Right ventricle myocardium superior (tissue), 1 donor: ENCODE data around the gene GRIP2. TPM values are rescaled to one million over a fixed set of nuclear protein-coding genes. Genes with fewer than 3 reads are reported as not detected.

ENCODE experiments used
- ATAC-seq: fragments of 200-7000 bp; cut with Tn5 transposase; one replicate; pipeline ENCODE4 v1.9.1; 2020; ENCODE audit warnings: mild to moderate bottlenecking; ENCODE audit not compliant: poor library complexity
- DNase-seq: peaks from one replicate; pipeline ENCODE4 v3.0.0-alpha.2; 2020
- intact Hi-C: fragments of 100-400 bp; cut with DNase I; formaldehyde crosslinking; loops from one replicate; pipeline ENCODE4 v1.11.2; 2022
- total RNA-seq: library from RNA; stranded (reverse); fragmentation: NEBNext Ultra II Directional; extraction: Animal tissue kit (Norgen Biotek cat#: 25700); gene quantifications from one replicate; pipeline ENCODE4 v1.2.1, GENCODE V29; 2021
- donor health status: DM: no; HTN: yes; CAD: no; lungs with severe emphysema.

Gene GRIP2
- total RNA-seq, 1 donor from 2014 or later = 40.1 TPM

DNA sequence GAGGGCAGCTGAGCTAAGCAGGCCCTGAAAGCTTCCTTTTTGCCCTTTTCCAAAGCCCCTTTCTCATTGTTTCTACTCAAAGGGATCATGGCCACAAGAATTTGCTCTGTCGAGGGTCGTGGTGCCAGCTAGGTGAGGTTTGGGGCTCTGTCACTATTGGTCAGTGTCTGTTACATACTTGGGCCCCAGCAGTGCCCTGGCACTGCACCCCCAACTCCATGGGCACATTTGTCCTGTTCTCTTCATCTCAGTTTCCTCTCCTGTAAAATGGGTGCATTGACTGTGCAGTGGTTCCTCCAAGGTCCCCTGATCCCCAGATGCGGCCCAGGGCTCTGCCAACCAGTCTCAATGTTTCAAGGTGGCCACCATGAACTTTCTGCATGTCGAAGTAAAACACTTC is 75.6 kb downstream of the GRIP2 start:
- no peak for ATAC-seq
- intact Hi-C loops = no loop called here

DNA sequence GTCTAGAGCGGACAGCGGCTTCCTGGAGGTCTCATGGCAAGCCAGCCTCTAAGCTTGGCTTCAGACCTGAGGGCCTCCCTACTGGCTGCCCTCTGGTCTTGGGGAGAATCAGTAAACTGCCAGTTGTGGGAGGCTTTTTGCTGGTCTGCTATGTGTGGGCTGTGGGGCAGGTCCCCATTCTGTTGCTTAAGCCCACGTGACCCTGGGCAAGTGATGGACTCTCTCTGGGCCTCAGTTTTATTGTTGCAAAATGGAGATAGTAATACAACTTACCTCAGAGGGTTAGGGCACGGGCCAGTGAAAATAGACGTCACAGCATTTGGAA is 76.0 kb downstream of the GRIP2 start:
- intact Hi-C loops = no loop called here
- DNase-seq = no peak
- ATAC-seq = no peak

More for the DNA sequence above, 75.6 kb downstream of the GRIP2 start:
- no peak for DNase-seq

DNA sequence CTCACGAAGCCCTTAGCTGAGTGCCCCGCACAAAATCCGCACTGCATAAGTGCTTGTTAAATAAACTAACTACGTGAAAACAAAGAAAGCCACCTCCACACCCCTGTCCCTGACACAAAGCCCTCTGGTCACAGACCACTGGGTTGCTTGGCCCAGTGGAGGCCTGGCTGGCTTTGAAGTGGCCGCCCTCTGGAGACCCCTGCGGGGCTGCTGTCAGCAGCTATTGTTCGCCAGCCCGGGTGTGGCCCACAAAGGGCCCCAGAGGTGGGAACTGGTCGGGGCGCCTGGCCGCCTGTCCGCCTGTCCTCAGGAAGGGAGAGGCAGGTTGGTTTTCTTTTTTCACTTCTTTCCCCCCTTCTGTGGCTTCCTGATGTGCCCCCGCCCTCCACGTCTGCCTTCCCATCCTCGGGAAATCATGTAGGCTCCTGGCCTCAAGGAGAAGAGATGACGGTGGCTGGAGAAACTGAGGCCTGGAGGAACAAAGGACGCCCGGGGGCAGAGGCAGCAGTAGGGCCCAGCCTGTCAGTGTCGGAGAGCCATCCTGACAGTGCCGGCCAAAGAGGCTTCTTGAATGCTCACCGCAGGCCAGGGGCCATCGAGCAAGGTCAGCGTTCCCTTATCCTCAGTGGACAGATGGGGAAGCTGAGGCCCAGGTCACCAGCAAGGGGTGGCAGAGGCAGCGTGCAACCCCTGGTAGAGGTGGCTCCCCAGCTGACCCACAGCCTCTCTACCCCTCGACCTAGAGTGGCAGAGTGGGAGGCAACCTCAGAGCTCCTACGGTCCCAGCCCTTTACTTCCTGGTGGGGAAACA is 76.6 kb downstream of the GRIP2 start:
- intact Hi-C loops = no loop called here
- DNase-seq (no peak), ATAC-seq (no peak)

DNA sequence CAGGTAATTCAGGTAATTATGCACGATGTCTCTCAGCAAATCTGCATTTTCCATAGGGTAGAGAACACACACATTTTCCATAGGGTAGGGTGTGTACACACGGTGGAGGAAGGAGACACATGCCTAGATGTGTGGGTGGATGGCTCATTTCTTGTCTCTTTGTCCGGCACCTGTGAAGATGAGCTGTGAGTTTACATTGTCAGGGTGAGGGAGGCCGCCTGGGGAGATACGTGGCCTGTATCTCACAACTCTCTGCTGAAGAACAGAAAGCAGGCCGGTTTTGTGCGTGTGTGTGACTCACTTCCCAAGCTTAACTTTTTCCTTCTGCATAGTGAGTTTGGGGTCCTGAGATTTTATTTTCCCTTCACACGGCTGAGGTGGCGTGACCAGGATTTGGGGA is 77.4 kb downstream of the GRIP2 start:
- DNase-seq = no peak
- intact Hi-C loops = no loop called here
- no peak for ATAC-seq

DNA sequence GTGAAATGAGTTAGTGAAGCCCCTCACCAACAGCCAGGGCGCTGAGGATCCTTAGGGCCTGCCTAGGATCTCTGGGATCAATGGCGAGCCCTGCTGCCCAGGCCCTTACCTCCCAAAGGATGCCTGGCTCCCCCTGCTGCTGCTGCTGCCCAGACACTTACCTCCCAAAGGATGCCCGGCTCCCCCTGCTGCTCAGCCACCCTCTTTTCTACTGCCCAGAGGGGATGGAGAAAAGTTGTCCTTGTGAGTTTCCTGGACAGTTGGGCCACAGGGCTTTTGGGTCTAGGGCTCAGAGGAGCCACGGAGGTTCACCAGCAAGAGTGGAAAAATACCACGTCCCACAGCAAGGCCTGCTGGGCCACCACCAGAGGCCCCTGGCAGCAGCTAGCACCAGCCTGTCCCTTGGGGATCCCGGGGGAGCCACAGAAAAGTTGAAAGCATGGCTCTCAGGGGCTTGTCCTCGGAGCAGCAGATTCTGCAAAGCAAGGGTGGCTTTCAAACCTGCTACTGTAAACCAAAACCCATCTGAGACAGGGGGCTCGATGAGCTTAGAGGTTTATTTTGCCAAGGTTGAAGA is 78.3 kb downstream of the GRIP2 start:
- DNase-seq = peak; percentile 68
- intact Hi-C loops = no loop called here
- peak; percentile 73 for ATAC-seq

GRCh38 chr3:14461006-14461747 is 79.0 kb downstream of the GRIP2 start:
- intact Hi-C loops = no loop called here
- DNase-seq (no peak), ATAC-seq (no peak)

DNA sequence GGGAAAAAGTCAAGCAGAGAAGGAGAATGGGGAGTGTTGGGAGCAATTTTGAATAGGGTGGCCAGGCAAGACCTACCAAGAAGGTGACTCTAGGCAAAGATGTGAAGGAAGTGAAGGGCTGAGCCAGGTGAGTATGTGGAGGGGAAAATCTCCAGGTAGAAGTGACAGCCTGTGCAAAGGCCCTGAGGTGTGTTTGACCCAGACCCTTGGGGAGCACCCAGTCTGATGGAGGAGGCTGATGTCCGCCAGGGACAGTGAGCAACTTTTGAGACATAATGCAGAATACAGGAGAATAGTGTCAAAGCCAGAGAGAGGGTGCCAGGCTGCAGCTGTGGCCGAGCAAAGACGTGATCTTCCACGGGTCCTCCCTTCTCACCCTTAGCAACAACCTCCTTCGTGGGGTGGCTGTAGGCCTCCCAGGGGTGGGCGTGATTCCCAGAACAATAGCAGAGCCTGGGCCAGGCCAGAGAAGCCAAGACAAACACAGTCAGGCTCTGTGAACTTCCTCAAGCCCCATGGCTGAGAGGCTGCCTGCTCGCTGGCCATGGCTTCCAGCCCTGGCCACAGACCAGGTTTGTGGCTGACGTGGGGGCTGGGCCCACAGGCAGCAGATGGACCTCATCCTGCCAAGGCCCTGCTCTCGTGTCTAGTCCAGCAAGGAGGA is 79.7 kb downstream of the GRIP2 start:
- intact Hi-C loops = no loop called here
- DNase-seq = peak; percentile 88
- ATAC-seq = peak; percentile 85

DNA sequence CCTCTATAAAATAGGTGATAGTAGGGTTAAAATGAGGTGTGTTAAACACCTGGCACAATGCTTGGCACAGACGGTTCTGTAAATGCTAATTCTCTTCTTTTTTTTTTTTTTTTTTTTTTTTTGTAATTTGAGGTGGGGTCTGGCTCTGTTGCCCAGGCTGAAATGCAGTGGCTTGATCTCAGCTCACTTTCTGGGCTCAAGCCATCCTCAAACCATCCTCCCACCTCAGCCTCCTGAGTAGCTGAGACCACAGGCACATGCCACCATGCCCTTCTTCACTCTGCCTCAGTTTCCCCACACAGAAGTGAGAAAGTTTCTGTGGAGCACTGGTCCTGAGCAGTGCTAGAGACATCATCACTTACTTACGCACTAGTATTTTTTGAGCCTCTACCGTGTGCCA is 80.4 kb downstream of the GRIP2 start:
- ATAC-seq = no peak
- no peak for DNase-seq
- intact Hi-C loops = loop anchor here (10.0 kb wide), 1 partner anchor 55 kb away; the partner anchor contains the start of gene SLC6A6

DNA sequence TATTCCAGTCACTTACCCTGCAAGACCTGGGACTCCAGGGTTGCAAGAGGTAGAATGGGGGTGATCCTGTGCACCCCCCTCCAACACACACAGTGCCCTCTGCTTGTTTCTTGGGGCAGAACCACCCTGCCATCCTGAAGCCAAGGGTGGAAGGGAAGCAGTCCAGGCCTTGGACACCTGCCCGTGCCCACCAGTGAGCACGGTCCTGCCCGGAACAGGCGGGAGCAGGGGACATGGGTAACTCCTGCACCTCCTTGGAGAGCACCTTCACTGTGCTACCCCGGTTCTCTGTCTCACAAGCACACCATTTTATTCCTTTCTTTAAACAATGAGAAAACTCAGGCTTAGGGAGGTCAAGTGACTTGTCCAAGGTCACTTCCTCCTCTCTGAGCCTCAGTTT is 80.8 kb downstream of the GRIP2 start:
- intact Hi-C loops = loop anchor here (10.0 kb wide), 1 partner anchor 55 kb away; the partner anchor contains the start of gene SLC6A6
- peak; percentile 16 for DNase-seq
- no peak for ATAC-seq

GRCh38 chr3:14458434-14459275 is 81.5 kb downstream of the GRIP2 start:
- ATAC-seq = no peak
- intact Hi-C loops = loop anchor here (10.0 kb wide), 1 partner anchor 54 kb away; the partner anchor contains the start of gene SLC6A6

DNA sequence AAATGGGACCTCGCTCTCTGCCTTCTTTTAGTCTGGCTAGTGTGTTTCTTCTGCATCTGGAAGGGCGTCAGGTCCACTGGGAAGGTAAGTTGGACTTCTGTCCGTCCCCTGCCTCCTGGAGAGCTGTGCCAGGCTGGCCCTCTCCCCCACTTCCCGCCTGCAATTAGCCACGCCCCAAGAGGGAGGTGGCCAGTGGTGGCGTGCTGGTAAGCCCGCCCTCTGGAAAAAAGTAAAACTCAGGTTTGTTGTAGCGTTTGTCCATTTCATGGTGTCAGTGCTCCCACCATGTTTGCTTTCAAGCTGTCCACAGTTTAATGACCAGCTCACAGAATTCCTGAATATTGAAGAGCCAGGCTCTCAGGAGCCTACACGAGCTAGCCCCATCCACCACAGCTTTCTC is 82.1 kb downstream of the GRIP2 start:
- ATAC-seq (no peak), DNase-seq (no peak)
- intact Hi-C loops = loop anchor here (10.0 kb wide), 1 partner anchor 53 kb away; the partner anchor contains the start of gene SLC6A6

More at GRCh38 chr3:14458434-14459275, 81.5 kb downstream of the GRIP2 start:
- no peak for DNase-seq

GRCh38 chr3:14457481-14457880 is 82.7 kb downstream of the GRIP2 start:
- ATAC-seq (no peak), DNase-seq (no peak)
- intact Hi-C loops = loop anchor here (10.0 kb wide), 1 partner anchor 53 kb away; the partner anchor contains the start of gene SLC6A6

GRCh38 chr3:14456794-14457193 is 83.3 kb downstream of the GRIP2 start:
- intact Hi-C loops = loop anchor here (10.0 kb wide), 1 partner anchor 52 kb away; the partner anchor contains the start of gene SLC6A6
- DNase-seq (no peak), ATAC-seq (no peak)

- intact Hi-C loops = loop anchor here (10.0 kb wide), 1 partner anchor 51 kb away; the partner anchor contains the start of gene SLC6A6
- DNase-seq (no peak), ATAC-seq (no peak)
These were observed 84.4 kb downstream of the GRIP2 start for GRCh38 chr3:14455571-14456317.

DNA sequence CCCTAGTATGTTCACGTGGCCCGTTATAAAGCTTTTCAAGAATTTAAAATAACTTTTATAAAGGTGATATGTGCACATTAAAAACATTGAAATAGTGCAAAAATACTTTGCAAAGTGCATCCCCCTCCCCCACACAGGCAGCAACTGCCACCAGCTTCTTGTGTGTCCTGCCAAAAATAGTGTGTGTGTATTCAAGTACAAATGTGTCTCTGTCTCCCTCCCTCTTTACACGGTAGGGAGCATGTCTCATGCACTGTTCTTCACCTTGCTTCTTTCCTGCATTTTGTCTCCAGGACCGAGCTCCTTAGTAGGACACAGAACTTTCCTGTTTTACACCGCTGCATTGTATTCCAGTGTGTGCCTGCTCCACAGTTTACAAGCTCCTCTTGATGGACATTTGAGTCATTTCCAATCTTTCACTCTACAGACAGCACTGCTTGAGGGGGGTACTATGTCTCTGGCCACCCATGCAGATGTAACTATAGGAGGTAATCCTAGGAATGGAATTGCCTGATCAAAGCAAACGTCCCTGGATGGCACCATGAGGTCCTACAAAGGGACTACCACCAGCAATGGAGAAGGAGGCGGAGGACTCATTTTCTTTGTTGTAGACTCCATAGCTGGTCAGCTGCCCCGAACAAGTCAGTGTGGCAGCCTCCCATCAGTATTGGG is 85.4 kb downstream of the GRIP2 start:
- no peak for ATAC-seq
- no peak for DNase-seq
- intact Hi-C loops = loop anchor here (10.0 kb wide), 1 partner anchor 50 kb away; the partner anchor contains the start of gene SLC6A6

- DNase-seq = peak; percentile 41
- intact Hi-C loops = loop anchor here (10.0 kb wide), 1 partner anchor 49 kb away; the partner anchor contains the start of gene SLC6A6
- ATAC-seq = no peak
These were observed 86.1 kb downstream of the GRIP2 start for GRCh38 chr3:14453876-14454638.
